ENCODE results near the gene MRFAP1.
A peak's percentile ranks its signal among the peaks of the same experiment; 100 is the strongest.
"Not testable (repeated sequence)": the region's sequence is repeated elsewhere in the genome, so short reads cannot be mapped to it uniquely, and the experiment has no call there.

The MRFAP1 gene

DNA sequence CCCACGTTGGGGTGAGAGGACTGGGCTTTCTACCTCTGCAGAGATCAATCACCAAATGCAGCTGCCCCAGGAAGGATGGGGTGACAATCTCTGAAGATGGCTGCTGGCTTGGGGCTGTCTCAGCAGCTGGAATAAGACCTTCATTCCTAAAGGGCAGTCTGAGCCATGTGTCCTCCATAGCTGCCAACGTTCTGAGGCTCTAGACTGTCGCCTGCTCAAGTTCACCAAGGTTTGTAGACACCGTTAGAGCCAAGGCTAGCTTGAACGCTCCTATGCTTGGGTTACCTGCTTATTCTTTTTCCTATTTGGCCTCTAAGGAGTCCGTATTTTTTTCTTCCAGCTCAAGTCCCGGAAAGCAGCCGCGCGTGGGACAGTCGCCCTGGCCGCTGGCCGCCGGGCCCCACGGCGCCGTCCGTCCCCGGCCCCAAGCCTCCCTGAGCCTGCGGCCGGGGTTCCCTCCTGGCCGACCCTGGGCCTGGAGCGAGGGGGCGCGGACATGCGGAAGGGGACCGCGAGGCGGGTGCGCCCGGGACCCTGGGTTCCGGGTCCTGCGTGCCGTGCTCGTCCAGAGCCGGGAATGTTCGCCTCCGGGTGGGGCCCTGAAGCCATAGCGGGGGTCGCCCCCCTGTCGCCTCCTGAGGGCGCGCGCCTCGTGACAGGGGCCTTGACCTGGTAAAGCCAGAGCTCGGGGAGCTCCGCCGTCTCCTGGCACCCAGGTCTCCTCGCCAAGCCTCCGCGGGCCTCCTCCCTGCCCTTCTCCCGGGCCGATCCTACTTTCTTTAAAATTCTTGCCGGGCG, 23.3 kb downstream of the MRFAP1 start:
- no peak for DNase-seq (ENCODE audit: low read depth in 3 of 3, low spot score in 1 of 3)

DNA sequence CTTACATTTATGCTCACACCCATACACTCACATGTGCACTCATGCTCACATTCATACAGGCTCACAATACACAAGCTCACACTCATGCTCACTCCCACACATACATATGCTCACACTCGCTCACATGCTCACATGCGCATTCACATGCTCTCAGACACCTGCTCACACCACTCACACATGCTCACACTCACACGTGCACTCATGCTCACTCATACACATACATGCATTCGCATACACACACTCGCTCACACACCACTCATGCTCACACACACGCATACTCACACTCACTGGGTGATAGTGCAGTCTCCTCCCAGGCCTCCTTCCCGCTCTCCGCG, 24.8 kb downstream of the MRFAP1 start:
- DNase-seq (ENCODE audit: low read depth in 3 of 3, low spot score in 1 of 3), result no peak

DNA sequence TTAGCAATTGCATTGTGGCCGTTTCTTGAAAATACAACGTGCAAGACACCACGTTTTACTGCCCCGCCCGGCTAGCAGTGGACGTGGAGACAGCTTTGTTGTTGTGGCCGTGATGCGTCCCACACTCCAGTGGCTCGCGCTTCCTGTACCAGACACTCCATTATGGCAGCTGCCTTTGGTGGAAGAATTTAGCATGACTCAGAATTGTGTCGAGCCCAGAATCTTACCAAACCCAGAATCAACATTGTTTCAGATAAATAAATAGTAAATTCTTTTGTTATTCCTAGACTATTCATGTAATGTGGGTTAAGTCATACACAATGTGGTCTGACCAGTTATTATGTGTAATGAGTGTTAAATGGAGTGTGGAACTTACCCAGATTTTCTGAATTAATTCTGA, 27.9 kb downstream of the MRFAP1 start:
- DNase-seq (ENCODE audit: low read depth in 3 of 3, low spot score in 1 of 3), result no peak

DNA sequence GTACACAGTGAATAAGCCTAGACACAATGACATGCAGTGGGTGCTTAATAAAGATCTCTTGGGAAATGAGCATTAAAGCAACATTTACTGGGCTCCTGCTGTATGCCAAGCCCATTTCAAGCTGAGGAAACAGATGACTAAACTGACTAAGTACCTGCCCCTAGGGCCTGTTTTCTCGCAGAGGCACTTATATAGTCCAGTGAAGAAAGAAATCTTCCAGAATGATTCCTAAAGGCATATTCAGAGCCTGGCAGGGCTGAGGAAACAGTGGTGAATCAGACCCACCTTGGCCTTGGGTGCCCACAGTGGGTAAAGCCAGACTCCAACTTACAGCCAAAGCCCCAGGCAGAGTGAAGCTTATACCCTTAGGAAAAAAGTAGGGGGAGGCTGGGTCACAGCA, 31.2 kb downstream of the MRFAP1 start:
- DNase-seq (ENCODE audit: low read depth in 3 of 3, low spot score in 1 of 3), result no peak

DNA sequence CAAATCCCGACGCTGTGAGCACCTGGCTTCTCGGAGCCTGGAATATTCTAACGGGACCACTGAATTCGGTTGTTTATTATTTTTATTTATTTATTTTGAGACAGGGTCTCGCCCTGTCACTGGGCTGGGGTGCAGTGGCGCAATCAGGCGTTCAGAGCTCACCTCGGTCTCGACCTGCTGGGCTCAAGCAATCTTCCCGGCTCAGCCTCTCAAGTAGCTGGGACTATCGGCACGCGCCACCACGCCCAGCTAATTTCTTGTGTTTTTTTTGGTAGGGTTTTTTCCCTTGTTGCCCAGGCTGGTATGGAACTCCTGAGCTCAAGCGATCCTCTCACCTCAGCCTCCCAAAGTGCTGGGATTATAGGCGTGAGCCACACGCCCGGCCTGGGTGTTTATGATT, 31.6 kb downstream of the MRFAP1 start:
- DNase-seq (ENCODE audit: low read depth in 3 of 3, low spot score in 1 of 3), result no peak

DNA sequence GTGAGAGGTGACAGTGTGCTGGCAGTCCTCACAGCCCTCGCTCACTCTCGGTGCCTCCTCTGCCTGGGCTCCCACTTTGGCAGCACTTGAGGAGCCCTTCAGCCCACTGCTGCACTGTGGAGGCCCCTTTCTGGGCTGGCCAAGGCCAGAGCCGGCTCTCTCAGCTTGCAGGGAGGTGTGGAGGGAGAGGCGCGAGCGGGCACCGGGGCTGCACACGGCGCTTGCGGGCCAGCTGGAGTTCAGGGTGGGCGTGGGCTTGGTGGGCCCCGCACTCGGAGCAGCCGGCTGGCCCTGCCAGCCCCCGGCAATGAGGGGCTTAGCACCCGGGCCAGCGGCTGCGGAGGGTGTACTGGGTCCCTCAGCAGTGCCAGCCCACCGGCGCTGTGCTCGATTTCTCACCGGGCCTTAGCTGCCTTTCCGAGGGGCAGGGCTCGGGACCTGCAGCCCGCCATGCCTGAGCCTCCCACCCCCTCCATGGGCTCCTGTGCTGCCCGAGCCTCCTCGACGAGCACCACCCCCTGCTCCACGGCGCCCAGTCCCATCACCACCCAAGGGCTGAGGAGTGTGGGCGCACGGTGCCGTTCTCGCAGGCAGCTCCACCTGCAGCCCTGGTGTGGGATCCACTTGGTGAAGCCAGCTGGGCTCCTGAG, 32.2 kb downstream of the MRFAP1 start:
- not testable (repeated sequence) for DNase-seq (ENCODE audit: low read depth in 3 of 3, low spot score in 1 of 3)

DNA sequence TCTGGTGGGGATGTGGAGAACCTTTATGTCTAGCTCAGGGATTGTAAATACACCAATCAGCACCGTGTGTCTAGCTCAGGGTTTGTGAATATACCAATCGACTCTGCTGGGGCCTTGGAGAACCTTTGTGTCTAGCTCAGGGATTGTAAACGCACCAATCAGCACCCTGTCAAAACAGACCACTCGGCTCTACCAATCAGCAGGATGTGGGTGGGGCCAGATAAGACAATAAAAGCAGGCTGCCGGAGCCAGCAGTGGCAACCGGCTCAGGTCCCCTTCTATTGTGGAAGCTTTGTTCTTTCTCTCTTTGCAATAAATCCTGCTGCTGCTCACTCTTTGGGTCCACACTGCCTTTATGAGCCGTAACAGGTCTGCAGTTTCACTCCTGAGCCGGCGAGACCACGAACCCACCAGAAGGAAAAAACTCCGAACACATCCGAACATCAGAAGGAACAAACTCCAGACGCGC, 32.7 kb downstream of the MRFAP1 start:
- not testable (repeated sequence) for DNase-seq (ENCODE audit: low read depth in 3 of 3, low spot score in 1 of 3)

DNA sequence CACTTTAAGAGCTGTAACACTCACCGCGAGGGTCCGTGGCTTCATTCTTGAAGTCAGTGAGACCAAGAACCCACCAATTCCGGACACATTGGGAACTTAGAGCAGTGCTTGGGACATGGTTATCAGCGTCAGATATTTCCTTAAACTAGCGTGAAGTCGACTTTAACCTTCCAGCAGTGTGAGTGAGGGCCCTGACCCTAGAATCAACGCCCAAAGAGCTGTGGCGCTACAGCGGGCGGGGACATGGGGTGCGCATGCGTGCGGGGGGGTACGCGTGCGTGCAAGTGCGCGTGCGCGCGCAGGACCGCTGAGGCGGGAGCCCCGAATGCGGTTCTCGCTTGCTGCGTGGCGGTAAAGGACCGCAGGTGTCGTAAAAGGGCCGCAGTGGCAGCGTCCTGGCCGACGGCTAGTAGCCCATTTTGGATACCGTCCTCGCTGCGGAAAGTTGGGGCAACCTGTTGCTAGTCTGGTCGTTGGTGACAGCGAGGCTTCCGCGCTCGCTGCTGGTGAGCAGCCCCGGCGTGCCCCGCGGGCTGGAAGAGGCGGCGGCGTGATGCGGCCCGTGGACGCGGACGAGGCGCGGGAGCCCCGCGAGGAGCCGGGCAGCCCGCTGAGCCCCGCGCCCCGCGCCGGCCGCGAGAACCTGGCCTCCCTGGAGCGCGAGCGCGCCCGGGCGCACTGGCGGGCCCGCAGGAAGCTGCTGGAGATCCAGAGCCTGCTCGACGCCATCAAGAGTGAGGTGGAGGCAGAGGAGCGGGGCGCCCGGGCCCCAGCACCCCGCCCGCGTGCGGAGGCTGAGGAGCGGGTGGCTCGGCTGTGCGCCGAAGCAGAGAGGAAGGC, 33.4 kb downstream of the MRFAP1 start:
- DNase-seq (ENCODE audit: low read depth in 3 of 3, low spot score in 1 of 3), result peak; percentile 83 to 91 (median 86)

DNA sequence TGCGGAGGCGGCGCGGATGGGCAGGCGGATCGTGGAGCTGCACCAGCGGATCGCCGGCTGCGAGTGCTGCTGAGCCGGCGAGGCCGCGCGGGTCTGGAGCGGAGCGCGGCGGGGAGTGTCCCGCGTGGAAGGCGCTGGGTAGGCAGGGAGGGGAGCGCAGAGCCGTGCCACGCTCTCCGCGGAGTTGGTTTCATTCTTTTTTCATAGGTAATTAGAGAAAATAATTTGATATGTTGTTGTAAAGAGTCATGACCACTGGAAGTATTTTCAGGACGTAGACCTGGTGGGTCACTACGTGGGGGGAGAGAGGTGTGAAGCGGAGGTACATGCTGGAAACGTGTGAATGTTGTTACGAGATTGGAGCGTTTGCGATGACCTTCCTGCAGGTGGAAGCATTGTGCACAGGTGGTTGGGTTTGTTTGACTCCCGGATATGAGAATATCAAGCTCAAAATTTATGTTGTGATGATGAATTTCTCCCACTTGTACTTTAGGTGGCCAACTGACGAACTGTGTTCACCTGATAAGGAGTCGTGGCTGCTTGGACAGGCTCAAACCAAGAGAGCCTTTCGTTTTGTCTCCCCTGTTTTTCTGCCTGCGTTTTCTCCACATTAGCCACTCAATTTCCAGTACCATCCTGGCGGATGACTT, 34.1 kb downstream of the MRFAP1 start:
- DNase-seq (ENCODE audit: low read depth in 3 of 3, low spot score in 1 of 3), result no peak

DNA sequence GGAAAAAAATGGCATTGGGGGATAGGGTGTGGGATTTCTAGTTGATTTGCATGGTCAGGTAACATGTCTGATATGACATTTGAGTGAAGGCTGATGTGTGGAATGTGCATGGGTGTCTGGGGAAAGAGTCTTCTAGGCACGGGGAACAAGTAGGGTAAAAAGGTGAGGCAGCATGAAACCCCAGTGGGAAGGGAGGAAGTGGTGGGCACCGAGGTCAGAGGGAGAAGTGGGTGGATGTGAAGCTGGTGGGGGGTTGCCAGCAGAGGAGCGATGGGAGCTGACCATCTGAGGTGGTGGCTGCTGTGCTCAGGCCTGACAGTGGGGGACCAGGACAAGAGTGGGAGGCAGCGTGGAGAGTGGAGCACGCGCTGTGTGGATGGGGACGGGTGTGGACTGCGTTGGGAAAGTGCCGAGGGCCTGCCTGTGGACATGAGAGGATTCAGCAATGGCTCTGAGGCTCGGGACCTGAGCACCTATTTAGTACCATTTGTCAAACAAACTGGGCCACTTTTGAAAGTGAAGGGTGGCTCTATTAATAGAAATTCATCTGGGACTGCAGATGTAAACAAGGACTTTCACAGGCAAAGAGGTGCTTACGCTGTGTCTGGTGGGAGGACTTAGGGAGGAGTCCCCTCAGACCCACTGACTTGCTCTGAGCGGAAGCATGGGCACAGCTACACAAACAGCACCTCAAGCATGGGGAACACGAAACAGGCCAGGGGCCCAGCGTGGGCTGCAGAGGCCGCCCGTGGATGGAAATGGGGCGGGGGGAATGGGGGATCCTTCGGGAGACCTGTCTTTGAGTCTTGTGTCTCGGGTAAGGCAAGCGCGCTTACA, 36.5 kb downstream of the MRFAP1 start:
- no peak for DNase-seq (ENCODE audit: low read depth in 3 of 3, low spot score in 1 of 3)

DNA sequence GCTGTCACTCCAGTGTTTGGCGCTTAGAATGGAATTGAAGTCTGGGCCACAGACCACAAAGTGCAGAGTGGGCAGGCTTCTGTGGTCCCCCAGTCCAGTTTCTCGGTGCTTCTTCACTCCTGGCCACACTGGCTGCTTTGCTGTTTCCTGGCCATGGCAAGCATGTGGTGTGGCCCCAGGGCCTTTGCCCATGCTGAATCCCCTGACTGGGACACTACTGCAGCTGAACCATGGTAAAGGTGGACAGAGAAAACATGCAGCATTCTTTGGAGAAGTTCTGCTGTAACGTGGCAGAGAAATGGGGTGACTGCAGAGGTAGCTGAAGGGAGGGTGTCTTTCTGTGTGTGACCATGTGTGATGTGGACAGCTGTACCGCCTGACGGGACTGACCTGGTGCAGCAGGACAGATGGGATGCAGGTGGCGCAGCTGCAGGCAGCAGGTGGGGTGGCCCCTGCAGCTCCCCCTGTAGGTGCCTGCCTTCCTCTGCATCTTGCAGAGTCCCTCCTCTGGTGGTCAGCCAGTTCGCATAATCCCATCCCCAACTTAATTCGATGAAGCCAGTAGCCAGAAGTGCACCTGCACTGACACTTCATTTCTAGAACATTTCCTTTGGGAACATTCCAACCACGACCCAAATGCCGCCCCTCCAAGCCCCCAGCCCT, 40.0 kb downstream of the MRFAP1 start:
- no peak for DNase-seq (ENCODE audit: low read depth in 3 of 3, low spot score in 1 of 3)

DNA sequence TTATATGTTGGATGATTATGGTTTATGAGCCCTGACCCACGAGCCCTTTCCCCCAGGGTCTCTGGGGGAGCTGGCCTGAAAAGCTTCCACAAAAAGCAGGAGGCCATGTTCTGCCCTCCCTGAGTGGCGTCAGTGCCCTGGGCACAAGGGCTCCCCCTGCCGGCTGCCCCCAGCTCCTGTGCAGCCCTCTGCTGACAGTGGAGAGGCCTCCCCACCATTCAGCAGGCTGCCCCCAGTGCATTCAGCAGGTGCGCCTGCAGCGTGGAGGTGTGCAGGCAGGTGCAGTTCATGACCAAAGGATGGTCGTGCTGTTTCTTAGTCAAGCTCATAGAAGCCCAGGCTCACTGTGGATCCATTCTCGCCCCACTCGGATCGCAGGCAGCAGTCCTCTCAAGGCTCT, 40.7 kb downstream of the MRFAP1 start:
- DNase-seq (ENCODE audit: low read depth in 3 of 3, low spot score in 1 of 3), result no peak

DNA sequence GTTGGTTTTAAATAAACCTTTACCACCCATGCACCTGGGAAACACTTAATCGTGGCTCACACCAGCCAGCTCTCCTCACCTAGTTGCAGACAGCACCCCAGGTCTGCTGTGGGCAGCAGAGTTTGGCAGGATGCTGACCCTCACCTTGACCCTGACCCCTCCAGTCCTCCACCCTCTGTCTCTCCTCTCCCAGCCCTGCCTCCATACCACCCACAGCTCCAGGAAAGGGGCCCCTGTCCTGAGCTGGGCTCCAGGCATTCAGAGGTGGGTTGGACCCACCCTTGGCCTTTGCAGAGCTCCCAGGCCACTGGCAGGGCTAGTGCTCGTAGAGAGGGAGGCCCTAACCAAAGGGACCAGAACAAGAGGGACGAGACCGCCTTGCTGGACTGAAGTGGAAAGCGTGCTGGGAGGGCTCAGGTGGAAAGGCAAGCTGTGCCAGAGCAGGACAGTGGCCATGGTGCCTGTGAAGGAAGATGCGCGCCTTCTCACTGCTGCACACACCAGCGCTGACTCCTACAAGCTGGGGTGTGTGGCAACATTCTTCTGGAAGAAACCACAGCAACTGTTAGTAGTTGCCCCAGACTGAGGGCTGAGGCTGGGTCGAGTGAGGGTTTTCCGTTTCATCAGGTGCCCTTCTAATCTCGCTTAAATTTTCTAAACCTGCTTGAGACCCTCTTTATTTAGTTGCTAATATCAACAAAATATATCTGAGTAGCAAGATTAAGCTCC, 42.5 kb downstream of the MRFAP1 start:
- no peak for DNase-seq (ENCODE audit: low read depth in 3 of 3, low spot score in 1 of 3)

DNA sequence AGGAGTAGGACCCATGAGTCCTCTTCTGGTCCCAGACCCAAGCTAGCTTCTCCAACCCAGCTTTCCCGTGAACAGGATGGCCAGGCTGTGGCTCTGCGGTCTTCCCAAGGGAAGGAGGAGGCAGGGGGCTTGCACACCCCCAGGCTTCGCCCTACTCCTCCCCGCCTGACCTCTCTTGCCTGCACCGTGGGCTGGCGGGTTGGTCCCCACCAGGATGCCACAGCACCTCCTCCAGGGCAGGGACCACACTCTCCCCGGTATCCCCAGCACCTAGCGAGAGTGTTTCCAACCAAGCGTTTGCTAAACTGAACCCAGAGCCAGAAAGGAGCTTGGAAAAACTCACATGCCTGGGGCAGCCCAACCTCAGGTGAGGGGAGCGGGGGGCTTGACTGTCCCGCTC, 44.2 kb downstream of the MRFAP1 start:
- no peak for DNase-seq (ENCODE audit: low read depth in 3 of 3, low spot score in 1 of 3)

DNA sequence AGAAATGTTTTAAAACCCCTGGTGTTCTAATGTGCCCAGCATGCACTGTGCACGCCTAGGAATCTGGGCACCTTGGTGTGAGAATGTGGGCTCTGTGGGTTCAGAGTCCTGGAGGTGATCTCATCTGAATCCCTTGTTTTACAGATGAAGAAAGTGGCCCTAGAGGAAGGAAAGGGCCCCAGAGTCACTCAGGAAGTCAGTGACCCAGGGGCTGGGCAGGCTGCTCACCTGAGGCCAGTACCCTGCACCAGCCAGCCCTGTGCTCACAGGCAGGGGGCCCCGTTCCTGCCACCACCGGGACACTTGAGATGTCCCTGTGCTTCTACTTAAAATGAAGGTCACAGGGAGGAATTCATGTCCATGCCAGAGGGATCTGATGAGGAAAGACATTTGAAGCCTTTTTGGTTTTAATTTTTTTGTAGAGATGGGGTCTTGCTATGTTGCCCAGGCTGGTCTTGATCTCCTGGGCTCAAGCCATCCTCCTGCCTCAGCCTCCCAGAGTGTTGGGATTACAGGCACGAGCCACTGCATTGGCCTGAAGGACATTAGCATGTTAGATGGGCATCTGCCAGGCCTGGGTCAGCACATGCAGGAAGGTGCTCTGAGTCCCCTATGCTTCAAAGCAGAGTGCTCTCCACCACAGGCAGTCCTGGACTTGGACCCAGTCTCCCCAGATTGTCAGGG, 45.8 kb downstream of the MRFAP1 start:
- DNase-seq (ENCODE audit: low read depth in 3 of 3, low spot score in 1 of 3), result no peak

DNA sequence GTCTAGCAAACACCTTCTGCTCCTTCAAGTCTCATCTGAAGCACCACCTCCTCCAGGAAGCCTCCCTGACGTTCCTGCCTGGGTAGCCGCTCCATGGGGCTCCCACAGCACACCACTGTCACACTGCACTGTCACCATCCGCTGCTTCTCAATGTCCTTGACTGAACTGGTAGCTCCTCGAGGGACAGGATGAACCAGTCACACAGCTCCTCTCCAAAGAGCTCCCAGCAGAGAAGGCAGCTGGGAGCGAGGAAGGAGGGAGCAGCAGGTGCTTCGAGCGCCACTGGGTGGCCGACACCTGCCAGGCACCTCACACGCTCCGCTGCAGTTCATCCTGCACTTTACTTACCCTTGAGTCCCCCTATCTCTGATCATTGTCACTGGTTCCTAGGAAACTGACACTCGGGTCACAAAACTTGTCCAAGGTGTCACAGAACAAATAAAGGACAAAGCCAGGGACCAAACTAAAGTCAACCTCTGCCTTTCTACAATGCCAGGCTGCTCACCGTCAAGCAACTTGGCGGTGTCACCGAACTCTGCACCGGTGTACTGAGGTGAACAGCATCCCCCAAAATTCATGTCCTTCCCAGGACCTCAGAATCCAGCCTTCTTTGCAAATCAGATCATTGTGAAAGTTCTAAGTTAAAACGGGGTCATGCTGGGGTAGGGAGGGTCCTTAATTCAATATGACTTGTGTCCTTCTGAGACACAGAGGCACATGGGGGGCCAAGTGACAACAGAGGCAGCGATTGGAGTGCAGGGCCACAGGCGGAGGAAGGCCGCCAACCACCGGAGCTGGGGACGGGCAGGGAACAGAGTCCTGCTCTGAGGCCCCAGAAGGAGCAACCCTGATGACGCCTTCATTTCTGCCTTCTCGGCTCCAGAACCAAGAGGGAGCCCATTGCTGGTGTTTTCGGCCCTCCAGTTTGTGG, 47.7 kb downstream of the MRFAP1 start:
- no peak for DNase-seq (ENCODE audit: low read depth in 3 of 3, low spot score in 1 of 3)

DNA sequence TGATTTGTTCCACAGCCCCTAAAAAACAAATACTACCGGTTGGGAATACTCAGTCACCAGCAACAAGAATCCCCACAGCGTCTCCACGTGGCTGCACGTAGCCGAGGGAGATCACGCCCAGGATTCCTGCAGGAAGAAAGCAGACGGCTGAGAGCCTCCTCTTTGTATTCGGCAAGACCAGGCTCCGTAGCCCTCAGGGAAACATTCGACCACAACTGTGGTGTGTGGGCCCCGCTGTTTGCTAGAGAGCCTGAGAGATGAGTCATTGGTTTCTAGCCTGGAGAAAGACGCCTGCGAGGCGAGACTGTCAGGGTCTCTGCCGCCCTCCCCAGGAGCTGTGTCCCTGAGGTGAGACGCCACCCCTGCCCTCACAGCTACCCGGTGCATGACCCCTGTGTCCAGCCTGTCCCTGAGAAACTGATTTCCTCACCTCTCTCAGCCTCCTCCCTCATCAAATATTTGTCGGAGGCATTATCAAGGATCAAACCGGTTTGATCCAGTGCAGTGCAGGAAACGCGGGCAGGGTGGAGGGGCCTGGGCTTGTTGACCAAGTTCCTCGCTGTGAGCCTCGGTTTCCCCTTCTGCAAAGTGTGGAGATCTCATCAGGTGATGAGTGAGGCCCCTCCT, 48.5 kb downstream of the MRFAP1 start:
- DNase-seq (ENCODE audit: low read depth in 3 of 3, low spot score in 1 of 3), result peak in 2 of 3 donors; percentile 43 to 55

Measured in stimulated activated CD4-positive, alpha-beta T cell treated with anti-CD3 and anti-CD28 coated beads, TNF-alpha, amount 100 ng/mL, for 1 hour (primary cell).